Tongue (tissue), 3 donors: ENCODE measurements around the gene DGUOK. TPM values are rescaled to one million over a fixed set of nuclear protein-coding genes. Genes with fewer than 3 reads are reported as not detected.

Source experiments
- DNase-seq: peaks from one replicate; pipeline ENCODE4 v3.0.0-alpha.2; 2015
- small RNA-seq: library from RNA; depleted of rRNA; stranded (forward); fragments of <200 nt; gene quantifications from one replicate; pipeline ENCODE3, GENCODE V24; 2014; ENCODE audit warnings: low replicate concordance
- total RNA-seq: library from RNA; depleted of rRNA; stranded (reverse); fragments of >200 nt; gene quantifications from one replicate; pipeline ENCODE4 v1.2.3, GENCODE V29; 2014

DGUOK gene
- total RNA-seq, 1 donor from 2014 or later = 23.5 TPM

GRCh38 chr2:73999881-74000597 is 73.4 kb downstream of the DGUOK start:
- DNase-seq = peak; percentile 61

- DNase-seq = peak; percentile 51
Measured at GRCh38 chr2:74000666-74001065, 74.0 kb downstream of the DGUOK start.

DNA sequence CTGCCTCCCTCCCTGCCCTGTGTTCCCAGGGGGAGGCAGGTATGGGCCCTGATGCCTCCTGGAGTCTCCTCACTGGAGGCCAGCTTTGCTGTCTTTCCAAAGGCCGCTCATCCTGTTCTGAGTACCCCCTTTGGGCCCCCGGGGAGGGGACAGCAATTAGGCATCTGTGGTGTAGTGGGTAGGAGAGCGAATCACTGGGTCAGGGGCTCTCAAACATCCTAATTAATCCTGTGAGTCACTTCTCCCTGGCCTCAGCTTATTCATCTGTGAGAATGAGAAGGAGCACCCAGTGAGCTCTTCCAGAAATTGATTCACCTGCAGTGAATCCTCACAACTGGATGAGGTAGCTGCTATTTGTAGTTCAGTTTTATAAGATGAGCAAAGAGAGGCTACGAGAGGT is 74.4 kb downstream of the DGUOK start:
- DNase-seq = no peak

GRCh38 chr2:74001781-74002504 is 75.3 kb downstream of the DGUOK start:
- DNase-seq = no peak

DNA sequence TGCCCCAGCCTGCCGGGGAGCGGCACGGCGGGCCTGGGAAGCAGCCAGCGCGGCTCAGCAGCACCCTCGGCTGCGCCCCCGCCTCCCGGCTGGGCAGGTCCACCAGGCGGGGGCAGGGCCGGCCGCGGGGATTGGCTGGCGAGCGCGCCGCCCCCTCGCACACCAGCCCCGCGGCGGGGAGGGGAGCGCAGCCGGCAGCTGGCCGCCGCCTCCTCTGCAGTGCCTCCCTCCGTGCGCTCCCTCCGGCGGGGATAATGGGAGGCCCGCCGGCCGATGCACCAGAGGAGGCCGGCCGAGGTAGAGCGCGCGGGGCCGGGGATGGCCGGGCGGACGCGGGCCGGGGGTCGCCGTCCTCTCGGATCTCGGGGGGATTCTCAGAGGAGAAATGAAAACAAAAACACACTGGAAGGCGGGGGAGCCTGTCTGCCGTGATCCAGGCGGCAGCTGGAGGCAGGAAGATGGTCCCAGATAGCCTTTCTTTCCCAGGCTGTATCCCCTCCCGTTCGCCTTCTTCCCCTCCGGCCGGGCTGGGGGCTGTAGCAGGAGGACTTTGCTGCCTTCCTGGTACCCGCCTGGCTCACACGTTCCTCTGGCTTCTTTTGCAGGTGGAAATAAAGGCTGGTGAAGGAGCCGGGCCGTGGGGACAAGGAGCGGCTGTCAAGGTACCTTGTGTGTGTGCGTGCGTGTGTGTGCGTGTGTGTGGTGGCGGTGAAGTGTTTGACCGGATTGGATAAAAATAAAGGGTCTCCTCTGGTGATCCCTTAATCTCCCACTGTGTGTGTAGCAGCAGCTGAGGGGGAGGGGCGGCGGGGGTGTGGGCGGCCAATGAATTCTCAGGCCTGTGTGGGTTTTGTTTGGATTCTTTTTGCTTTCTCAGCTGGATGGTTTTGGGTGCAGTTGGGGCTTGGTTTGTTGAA is 76.1 kb downstream of the DGUOK start:
- peak; percentile 95 for DNase-seq

- DNase-seq = peak; percentile 33
Measured at GRCh38 chr2:74003494-74004211, 77.0 kb downstream of the DGUOK start.

DNA sequence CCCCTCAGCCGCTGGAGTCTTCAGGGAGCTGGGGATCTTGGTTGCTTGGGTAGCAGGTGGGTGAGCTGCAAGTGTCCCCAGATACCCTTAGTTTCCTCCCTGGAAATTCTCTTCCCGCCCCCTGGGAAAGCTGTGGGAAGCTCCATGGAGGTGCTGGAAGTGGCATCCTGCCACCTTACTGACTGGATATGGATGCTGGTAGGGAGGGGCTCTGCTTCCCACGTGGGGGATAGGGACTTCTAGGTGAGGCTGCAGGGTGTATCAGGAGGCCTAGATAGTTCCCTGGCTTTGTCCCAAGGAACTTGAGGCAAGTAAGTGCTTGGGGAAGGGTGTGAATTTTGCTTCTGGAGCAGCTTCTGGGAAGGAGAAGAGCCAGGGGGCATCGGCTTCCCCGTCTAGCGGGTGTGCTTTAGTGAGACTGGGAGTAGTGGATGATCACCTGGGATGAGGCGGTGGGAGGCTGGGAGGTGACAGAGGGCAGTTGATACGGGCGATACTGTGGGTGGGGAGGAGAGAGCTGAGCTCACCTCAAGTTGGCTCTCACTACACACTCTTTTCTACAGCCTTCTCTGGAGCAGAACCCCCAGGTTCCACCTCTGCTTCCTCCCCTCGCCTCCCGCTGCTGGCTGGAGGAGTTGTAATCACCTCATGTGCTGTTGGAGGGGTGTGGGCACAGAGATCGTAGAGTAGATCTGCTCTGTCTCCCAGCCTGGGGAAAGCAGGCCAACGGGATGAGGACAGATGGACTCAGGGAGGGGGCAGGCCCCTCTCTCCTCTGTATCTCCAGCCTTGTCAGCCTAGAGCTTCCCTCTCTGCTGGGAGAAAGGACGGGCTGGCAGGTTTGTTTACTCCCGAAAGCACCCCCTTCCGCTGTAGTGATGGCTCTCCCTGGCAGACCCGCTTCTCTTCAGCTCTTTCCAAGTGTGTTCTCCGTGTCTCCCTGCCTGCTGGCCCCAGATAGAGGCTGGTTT is 77.8 kb downstream of the DGUOK start:
- no peak for DNase-seq

DNA sequence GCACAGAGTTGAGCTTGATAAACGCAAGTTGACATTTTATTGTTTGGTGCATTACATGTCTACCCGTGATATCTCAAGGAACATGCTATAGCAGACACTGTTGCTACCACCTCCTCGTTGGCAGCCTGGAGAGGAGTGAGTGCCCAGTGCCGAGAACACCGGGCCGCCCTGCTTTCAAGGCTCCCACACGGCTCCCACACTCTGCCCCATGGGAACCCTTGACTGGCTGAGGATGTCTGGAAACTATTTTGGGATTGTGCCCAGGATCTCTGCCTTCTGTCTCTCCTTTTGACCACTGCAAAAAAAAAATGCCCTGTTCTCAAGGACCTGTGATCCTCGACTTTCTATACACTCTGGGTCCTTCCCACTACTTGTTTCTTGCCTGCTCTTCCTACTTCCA is 79.1 kb downstream of the DGUOK start:
- DNase-seq = no peak

DNA sequence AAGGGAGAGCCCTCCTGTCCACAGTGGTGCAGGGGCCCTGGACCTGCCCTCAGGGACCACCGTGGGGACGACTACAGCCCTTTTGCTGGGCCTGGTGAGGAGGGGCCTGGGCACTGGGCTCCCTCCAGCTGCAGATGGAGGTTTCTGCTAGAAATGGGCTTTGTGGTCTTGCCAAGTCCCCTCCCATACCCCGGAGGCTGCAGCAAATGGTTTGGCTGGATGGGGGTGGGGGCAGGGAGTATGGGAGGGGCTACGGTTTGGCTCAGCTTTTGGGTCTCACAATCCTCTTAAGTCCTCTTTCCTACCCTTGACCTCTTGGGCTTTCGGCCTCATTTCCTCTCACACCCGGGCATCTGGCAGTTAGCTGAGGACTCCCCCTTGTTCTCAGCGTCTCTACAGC is 79.8 kb downstream of the DGUOK start:
- DNase-seq = peak; percentile 87

DNA sequence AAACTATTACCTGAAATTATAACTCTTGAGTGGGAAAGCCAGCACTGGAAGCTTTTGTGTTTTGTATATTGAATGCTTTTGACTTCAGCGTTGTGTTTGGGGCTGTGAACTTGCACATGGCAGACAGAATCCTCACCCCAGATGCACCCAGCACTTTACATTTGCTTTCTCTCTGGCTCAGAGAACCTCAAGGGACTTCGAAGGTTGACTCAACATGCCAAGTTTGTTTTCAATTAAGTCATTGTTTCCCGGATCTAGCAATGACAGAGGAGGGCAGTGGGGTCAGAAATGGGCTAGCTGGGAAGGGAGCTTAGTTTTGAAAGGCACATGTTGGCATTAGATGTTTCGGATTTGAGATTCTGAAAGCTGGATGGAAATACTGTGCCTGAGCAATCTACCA is 80.4 kb downstream of the DGUOK start:
- no peak for DNase-seq

GRCh38 chr2:74007711-74008110 is 81.0 kb downstream of the DGUOK start:
- DNase-seq = peak; percentile 56

Small RNAs within 50 kb of the gene (small RNA-seq; reads per million reads assigned to genes)
- gene AC110801.1 = not detected
- gene RNA5SP97 = not detected

Other genes with a start within 250 kb of the DGUOK start
- gene TPRKB, start 189.5 kb upstream of the DGUOK start, total RNA-seq = 26.5 TPM
- gene DUSP11, start 146.8 kb upstream of the DGUOK start, total RNA-seq = 33.7 TPM
- gene C2orf78, start 142.7 kb upstream of the DGUOK start, total RNA-seq = not detected
- 28.5 TPM for gene STAMBP, start 97.9 kb upstream of the DGUOK start, total RNA-seq
- 7.9 TPM for gene ACTG2, start 33.9 kb upstream of the DGUOK start, total RNA-seq
- gene TET3, start 58.0 kb downstream of the DGUOK start, total RNA-seq = 10.6 TPM
- gene BOLA3, start 221.0 kb downstream of the DGUOK start, total RNA-seq = 38.4 TPM